ENCODE data around the gene CDH7.
A peak's percentile ranks its signal among the peaks of the same experiment; 100 is the strongest.

The CDH7 gene

GRCh38 chr18:65919663-65920062 lies 168.9 kb downstream of the CDH7 start:
- no peak for DNase-seq

GRCh38 chr18:65922103-65922502 lies 171.3 kb downstream of the CDH7 start:
- no peak for DNase-seq

GRCh38 chr18:65924904-65925303 lies 174.1 kb downstream of the CDH7 start:
- no peak for DNase-seq

GRCh38 chr18:65934874-65935273 lies 184.1 kb downstream of the CDH7 start:
- DNase-seq = no peak

- DNase-seq = no peak
Observed at GRCh38 chr18:65936678-65937077, 185.9 kb downstream of the CDH7 start.

GRCh38 chr18:65937180-65937579 lies 186.4 kb downstream of the CDH7 start:
- no peak for DNase-seq

- peak in 1 of 2 experiments; percentile 25 for DNase-seq
Observed at GRCh38 chr18:65938592-65939372, 188.0 kb downstream of the CDH7 start.

Measured in activated T-cell treated with anti-CD3 and anti-CD28 coated beads, Interleukin-2, amount 50 U/mL, for 48 hours (primary cell).